ENCODE data around the gene ISCA2.

The ISCA2 gene

GRCh38 chr14:74507840-74508239 is 14.3 kb downstream of the ISCA2 start:
- in situ Hi-C loops (cut with MboI; ENCODE audit: low sequenced_read_pairs): no loop called here

DNA sequence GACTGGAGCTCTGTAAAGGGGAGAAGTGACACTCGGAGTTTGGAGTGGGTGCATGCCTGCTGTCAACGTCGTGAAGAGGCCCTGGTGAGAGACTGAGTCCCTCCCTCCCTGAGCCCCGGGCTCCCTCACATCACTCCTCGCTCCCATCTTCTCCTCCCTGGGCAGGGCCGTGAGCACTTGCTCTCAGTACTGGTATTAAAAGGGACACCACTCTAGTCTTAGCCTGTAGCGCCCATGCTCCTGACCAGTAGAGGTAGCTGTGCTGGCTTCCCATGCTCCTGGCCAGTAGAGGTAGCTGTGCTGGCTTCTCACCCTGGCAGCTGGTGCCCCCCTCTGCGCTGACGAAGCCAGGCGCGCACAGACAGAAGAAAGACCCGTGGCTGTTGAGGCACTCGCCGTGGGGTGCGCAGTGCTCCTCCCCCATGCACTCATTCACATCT is 14.7 kb downstream of the ISCA2 start:
- in situ Hi-C loops (cut with MboI; ENCODE audit: low sequenced_read_pairs): no loop called here

GRCh38 chr14:74508844-74509428 is 15.4 kb downstream of the ISCA2 start:
- in situ Hi-C loops (cut with MboI; ENCODE audit: low sequenced_read_pairs): no loop called here

GRCh38 chr14:74509587-74510222 is 16.1 kb downstream of the ISCA2 start:
- in situ Hi-C loops (cut with MboI; ENCODE audit: low sequenced_read_pairs): no loop called here

GRCh38 chr14:74510223-74510931 is 16.8 kb downstream of the ISCA2 start:
- in situ Hi-C loops (cut with MboI; ENCODE audit: low sequenced_read_pairs): no loop called here

- in situ Hi-C loops (cut with MboI; ENCODE audit: low sequenced_read_pairs): no loop called here
Measured at GRCh38 chr14:74510959-74511409, 17.4 kb downstream of the ISCA2 start.

- in situ Hi-C loops (cut with MboI; ENCODE audit: low sequenced_read_pairs): no loop called here
Measured at GRCh38 chr14:74511966-74512830, 18.6 kb downstream of the ISCA2 start.

DNA sequence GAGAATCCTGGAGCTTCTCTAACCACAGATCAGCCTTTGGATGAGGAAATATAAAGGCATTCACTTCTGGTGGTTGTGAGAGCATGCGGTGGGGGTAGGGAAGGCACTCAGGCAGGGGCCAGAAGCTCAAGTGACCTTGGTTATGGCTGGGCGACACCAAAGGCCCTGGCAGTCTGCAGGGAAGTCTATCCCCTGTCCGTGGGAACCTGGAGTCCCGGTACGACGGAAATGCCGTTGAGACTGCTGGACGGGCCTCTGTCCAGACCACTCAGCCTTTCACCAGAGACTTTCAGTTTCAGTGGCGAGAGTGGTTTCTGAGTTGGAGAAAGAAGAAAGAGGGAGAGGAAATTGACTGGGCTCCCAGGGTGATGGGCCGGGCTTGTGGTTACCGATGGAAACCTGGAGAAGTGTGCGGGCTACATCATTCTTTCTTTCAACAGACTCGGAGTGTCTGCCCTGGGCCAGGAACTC is 20.9 kb downstream of the ISCA2 start:
- in situ Hi-C loops (cut with MboI; ENCODE audit: low sequenced_read_pairs): no loop called here

DNA sequence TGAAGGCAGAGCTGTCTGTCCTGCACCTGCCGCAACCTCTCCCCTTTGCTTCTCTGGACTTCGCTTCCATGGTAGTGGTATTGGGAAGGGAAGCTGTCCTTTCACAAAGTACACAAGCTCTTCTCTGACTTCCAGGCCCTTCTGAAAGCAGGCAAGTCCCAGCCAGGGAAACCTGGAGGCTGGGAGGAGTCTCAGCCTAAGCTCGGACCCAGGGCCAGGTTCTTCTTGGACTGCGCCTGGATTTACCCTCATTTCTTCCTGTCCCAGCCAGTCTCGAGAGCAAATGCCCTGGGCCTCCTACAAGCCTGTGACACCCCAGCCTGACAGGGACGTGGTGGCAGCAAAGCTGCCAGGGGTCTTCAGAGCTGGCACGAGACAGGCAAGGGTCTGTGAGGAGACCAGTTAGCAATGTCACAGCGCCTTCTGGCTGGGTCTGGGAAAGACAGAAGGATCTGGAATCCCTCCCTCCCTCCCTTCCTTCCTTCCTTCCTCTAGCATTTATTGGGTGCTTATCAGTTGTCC is 22.4 kb downstream of the ISCA2 start:
- in situ Hi-C loops (cut with MboI; ENCODE audit: low sequenced_read_pairs): no loop called here

GRCh38 chr14:74516451-74517160 is 23.0 kb downstream of the ISCA2 start:
- in situ Hi-C loops (cut with MboI; ENCODE audit: low sequenced_read_pairs): no loop called here

- in situ Hi-C loops (cut with MboI; ENCODE audit: low sequenced_read_pairs): no loop called here
Measured at GRCh38 chr14:74517731-74518130, 24.2 kb downstream of the ISCA2 start.

DNA sequence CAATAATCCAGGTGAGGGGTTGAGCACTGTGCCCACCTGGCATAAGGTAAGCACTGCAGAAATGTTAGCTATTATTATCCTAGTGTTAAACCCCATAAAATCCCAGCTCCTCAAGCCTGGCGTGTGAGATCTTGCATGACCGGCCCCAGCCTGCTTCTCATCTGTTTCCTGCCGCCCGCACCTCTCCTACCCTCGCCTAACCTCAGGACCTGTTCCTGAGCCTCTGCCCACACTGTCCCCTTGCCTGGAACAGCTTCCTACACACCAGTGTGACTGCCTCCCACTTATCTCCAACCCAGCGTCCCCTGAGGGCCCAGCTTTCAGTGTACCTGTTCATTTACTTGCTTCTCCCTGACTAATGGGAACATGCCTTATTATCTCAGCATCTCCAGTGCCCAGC is 24.7 kb downstream of the ISCA2 start:
- in situ Hi-C loops (cut with MboI; ENCODE audit: low sequenced_read_pairs): no loop called here

DNA sequence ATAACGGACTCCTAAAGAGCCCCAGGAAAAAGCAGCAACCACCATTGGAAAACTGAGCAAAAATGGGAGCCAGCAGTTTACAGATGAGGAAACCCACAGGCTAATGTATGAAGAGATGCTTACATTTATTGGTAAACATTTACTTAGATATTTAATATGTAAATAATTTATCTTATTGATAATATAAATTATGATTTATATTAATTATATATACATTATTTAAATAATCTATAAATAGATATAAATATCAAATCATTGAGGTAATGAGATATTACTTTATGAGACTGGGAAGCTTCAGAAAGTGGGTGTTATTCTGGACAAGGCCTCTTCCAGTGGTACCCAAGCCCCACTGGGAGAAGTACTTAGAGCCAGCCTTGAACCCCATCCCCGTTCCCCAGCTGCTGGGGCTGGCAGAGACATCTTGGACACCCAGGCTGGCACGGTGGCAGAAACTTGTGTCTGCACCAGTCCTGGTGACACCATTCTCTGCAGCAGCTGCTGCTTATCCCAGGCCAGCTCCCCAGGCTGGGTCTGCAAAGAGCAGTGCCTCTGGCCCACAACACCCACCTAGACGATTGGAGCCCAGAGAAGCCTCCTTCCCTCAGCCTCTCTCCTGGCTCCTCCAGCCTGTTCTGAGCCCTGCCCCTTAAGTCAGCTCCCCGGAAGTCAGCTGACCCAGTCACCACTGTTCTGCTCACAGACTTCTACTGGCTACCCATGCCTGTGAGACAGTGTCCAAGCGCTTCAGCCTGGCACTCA is 25.9 kb downstream of the ISCA2 start:
- in situ Hi-C loops (cut with MboI; ENCODE audit: low sequenced_read_pairs): no loop called here

GRCh38 chr14:74521756-74522155 is 28.2 kb downstream of the ISCA2 start:
- in situ Hi-C loops (cut with MboI; ENCODE audit: low sequenced_read_pairs): no loop called here

DNA sequence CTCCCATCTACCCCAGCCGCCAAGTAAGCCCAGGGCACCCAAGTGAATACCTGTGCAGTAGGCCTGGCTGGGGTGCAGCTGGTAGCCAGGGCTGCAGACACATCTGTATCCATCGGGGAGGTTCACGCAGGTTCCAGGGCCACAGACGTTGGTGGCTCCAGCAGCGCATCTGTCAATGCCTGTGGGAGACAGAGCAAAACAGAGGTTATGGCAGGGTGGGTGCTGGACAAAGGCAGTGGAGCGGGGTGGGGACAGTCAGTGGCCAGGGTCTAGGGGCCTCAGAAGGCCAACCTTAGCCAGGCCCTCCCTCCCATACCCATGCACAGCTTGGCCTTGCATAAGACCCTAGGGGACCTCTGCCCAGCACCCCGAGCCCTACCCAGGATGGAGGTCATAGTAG is 29.2 kb downstream of the ISCA2 start:
- in situ Hi-C loops (cut with MboI; ENCODE audit: low sequenced_read_pairs): no loop called here

- in situ Hi-C loops (cut with MboI; ENCODE audit: low sequenced_read_pairs): no loop called here
Measured at GRCh38 chr14:74524076-74524811, 30.7 kb downstream of the ISCA2 start.

DNA sequence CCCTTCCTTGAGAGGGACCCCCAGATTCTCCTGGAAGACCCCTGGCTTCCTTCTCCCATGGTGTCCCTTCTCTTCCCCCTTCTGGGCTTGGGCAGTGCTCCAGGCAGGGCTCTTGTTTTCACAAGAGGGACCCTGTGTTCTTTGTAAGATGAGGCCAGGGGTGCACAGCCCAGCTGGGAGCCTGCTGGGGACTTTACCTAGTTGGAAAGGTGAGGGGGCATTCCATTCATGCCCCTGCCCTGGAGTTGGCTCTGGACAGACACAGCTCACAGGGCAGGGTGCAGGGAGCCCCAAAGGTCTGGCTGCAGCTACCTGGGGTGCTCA is 31.2 kb downstream of the ISCA2 start:
- in situ Hi-C loops (cut with MboI; ENCODE audit: low sequenced_read_pairs): no loop called here

DNA sequence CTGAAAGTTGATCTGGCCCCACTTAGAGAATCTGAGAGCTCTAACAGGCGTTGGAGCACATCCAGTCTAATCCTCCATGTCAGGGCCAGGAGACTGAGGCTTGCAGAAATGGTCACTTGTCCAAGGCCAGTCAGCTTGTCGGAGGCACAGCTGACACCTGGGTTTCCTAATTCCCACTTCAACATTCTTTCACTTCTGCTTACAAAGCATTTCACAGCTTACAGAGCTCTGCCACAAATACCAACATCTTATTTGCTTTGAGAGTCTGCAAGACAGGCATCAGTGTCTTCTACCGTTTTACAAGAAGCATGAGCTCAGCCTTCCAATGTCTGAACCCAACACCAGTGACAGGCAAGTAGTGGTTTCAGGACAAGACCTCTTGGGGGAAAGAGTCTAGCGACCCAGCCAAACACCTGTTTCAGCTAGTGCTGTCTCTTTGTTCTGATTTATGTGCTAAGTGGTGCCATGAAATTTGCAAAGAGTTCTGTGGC is 31.8 kb downstream of the ISCA2 start:
- in situ Hi-C loops (cut with MboI; ENCODE audit: low sequenced_read_pairs): no loop called here

All from HL-60/S4 treated with phorbol 12-myristate 13-acetate at 8.2 ng/mL for 4 days and 3 days (cell line).